HG03039 (cell line): ENCODE measurements around the gene MACROD1.
"Not testable (repeated sequence)": the region's sequence is repeated elsewhere in the genome, so short reads cannot be mapped to it uniquely, and the experiment has no call there.

Experiments used
- ATAC-seq: cut with Tn5 transposase; IDR thresholded peaks from one replicate; pipeline ENCODE4 v1.9.1; 2021; ENCODE audit warnings: mild to moderate bottlenecking, moderate library complexity; ENCODE audit not compliant: unreplicated experiment

Gene MACROD1

DNA sequence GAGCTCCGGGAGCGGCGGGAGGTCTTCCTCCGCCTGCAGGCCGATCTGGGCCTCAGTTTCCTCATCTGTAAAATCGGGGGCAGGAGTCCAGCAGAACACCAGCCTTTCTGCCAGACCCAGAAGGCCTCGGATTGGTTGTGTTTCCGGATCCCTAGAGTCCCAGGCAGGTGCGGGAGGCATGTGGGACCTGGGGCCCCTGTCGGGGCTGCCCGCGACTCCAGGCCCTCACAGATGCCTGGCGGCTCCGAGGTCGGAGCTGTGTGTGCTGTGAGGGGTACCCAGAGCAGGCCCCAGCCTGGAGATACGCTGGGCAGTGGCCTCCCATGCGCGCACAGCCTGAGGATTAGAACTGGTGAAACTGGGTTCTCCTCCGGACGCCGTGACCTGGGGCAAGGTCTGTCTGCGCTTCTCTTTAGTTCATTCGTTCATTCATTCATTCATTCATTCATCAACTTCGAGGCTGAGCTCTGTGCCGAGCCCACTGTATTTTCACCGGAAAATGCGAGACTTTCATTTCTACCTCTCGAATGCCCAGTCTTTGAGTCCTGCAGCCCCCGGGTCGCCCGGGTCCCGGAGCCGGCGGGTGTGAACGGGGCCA, 105.6 kb downstream of the MACROD1 start:
- no peak for ATAC-seq

DNA sequence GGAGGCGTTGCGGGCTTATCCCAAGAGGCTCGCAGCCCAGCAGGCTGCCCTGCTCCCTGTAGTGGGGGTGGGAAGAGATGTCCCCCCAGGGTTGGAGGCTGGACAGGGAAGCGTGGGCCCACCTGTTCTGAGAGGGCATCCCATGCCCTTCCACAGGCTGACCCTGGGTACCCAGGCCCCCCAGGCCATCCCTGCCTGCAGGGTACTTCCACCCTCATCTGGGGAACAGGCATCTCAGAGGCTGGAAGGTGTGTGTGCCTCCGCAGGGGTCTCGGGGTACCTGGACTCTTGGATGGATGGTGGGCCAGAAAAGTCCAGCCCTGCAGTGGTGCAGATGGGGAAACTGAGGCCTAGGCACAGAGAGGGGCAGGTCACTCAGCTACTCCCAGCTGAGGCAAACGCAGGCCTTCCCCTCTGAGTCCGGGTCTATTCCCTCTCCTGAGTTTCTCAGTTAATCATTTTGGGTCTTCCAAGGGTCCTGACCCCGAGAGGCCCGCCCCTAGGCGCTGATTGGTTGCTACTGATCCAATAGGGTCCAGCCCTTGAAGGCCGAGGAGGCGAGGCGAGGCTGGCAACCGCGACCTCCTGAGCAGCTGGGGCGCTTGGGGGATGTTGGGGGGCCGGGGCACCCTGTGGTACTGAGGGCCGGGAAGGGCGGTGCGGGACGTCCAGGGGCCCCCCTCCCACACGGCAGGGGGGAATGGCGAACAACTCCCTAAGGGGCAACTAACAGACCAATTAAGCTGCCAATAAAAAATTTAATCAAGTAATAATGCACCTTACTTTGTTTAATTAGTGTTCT, 106.4 kb downstream of the MACROD1 start:
- ATAC-seq: no peak

DNA sequence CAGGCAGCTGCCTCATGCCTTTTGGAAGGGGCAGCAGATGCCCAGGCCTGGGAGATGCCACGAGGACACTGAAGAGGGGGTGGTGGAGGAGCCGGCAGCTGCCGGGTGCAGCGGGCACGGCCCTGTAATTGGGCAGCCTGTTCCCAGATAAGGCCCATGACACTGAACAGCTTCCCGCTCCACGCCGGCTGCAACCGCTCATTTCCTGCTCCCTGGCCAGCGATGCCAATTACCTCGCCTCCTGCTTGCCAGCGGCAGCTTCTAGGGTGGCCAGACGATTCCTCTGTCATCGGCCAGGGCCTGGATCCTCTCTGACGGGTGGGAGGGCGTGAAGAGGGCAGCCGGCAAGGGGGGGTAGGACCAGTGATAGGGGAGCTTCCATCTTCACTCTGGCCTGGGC, 107.4 kb downstream of the MACROD1 start:
- ATAC-seq: no peak

DNA sequence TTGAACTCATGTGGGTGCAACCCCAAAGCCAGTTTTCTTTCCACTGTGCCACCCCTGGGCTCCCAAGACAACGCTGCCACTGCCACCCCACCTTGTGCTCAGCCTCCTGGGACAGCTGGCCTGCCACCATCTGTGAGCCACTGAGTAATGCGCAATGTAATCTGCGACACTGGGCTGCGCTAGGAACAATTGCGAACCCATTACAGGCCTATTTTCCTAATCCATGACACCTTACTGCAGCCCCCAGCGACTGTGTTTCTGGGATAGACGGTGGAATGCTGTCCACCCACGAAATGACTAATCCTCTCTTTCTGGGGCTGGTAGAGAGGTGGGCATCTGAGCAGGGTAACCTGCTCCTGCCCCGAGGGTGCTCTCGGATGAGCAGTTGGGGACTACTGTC, 108.0 kb downstream of the MACROD1 start:
- no peak for ATAC-seq

DNA sequence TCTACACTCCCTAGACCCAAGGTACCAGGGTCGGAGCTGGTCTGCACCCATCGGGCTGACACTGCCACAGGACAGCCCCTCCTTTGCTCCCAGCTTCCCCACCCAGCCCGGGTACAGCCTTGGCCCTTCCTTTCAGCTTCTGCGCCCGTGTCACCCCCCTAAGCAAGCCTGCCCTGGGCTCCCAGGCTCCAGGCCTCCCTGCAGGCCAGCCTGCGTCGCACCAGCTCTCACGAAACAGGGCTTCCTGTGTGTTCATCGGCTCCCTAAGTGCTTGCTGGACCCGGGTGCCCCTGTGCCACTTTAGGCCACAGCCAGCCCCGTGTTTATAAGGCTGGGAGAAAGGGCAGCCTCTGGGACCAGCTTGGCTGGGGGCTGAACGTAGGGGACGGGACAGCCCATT, 109.1 kb downstream of the MACROD1 start:
- no peak for ATAC-seq

DNA sequence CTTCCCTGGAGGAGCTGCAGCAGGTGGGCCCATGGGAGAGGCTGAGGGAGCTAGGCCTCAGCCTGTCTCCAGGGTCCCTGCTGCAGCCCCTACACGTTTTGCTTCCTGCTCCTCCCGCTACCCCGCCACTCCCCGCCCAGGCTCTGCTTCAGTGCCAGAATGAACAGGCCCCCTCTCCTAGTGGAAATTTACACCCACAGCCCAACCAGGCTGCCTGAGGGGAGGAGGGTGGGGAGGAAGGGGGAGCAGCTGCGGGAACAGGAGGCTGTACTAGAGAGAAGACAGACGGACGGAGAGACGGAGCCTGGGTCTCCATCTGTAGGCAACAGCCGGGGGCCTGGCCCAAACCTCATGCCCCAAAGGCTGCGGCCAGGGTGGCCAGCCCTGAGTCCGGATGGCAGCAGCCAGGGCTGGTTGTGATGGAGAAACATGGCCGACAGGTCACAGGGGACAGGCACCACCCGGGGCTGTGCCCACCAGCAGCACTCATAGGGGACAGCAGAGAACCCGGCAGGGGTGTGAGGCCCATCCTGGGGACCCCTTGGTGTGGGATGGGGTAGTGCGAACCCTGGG, 109.6 kb downstream of the MACROD1 start:
- ATAC-seq: no peak

DNA sequence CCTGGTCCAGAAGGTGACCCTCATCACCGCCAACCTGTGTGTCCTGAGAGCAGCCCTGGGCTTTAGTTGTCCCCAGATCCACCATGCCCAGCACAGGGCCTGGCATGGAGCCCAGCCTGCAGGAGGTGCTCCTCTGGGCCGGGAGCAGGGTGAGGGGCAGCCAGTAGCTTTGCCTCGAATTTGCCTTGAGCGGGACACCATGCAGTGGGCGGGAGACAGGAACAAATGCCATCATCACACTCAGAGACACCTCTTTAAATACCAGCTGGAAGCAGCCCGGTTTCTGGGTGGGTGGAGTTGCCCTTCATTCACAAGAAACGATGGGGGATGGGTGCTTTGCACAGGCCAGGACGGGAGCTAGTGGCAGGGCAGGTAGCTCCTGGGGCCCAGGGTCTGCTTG, 110.8 kb downstream of the MACROD1 start:
- no peak for ATAC-seq

DNA sequence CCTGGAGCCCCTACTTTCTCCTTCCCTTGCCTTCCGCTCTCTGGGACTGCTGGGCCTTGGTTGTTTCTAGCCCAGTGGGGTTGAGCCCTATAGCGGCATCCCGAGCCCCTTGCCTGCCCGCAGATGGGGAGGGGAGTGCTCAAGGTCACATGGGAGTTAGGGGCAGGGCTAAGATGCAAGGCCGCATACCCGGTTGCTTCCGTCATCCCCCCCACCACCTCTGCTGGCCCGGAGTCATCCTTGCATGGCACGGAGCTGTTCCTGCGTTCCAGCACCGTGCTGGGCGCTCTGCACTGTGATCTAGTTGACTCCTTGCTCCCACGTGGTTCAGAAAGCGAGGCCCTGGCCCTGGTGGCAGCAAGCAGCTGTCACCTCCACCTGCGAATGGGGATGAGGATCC, 112.2 kb downstream of the MACROD1 start:
- ATAC-seq: no peak

DNA sequence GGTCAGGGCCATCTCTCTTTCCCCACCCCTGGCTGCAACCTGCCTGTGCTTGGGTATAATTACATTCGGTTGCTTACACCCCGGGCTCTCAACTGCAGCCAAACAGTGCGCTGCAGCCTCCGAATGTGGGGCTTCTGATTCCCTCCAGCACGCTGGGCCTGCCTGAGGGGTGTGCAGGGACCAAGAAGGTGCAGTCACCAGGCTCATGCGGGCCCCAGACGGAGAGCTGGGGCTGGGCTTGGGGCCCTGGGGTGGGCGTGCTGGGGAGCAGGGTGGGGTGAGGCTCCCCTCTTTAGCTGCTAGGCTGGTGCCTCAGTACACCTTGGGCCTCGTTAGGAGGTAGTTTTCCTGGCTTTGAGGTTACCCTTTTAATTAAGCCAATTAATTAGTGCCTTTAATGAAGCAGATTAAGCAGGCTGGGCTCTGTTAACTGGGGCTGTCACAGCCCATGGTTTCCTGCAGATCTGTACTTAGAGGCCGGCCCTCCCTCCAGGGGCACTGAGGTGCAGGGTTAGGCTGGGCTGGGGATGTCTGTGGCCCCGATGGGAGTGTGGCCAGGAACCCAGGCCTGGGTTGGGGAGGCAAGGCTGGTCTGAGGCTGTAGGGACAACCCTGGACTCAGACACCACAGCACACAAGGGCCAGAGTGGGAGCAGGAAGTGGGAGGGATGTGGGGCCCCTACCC, 112.8 kb downstream of the MACROD1 start:
- no peak for ATAC-seq

DNA sequence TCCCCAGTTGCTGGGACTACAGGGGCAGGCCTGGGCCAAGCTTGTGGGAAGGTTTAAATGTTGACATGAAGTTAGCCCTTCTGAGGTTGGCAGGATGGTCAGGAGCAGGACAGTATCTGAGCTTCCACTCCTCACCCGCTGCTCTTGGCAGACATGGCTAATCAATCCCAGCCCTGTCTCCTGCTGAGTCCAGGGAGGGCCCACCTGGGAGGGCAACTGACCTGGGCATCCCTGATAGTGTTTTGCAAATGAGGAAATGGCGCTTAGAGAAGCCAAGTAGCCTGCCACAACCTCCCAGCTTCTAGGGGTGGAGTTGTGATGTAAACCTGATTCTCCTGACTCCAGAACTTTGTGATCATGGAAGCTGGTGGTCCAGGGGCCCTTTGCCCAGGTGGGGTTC, 113.5 kb downstream of the MACROD1 start:
- ATAC-seq: no peak

DNA sequence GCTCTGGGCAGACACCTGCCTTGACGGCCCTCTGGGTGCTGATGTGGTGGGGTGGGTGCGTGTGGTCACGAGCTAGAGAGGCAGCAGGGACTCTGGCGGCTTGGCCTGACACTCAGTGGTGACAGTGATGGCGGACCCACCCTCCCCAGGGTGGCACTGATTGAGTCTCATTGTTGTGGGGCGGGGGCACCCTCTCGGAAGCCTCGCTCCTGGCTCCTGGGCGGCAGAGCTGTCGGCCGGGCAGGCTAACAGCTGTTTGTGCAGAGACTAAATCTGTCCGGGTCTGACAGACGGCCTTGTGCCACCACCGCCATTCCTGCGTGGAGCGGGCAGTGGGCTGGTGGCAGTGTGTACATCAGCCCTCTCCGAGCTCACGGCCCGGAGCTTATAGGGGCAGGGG, 114.6 kb downstream of the MACROD1 start:
- ATAC-seq: no peak

DNA sequence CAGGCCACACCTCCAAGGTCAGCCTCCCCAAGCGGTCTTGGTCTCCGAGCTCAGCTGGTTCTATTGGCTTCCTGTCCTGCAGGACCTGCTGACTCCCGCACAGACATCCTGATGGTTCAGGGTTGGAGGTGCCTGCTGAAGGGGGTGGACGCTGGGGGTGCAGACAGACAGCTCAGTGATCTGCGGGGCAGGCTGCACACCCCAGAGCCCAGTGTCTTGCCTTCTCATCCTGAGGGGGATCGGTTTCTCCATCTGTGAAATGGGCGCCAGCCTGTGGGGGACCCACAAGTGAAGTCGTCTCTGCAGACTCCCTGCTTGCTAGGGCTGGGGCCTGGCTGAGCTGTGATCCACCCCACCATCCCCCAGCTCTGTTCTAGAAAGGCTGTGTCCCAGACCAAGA, 116.4 kb downstream of the MACROD1 start:
- no peak for ATAC-seq

DNA sequence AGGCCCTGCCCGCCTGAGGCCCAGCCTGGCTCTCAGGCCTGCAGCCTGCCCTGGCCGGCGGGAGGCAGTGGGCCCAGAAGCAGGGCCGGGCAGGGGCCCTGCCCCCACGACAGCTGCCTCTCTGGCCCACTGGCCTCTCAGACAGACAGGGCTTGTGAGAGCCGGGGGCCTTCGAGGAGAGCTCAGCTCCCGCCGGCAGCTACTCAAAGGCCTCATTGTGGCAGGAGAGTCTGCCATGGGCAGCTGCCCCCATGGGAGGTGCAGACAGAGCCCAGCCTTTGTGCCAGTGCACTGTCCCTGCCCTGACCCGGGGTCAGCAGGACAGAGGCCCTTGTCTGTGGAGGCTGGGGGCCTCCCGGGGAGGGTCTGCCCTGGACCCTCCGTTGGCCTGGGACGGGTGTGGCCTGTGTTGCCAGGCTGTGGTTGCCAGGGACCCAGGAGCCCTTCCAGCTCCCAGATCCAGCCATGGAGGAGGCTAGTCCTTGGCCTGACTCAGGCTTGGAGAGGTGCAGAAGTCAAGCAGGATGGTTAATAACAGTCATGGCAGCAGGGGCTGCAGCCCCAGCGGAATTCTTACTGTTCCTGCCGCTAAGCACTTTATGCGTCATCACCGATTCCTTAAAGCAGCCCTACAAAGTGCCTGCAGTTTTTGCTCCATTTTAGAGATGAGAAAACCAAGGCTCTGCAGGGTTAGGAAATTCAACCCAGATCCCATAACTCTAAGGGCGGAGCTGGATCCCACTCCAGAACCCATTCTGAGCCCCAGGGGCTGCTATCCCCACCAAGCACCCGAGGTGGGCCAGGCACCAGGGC, 117.7 kb downstream of the MACROD1 start:
- no peak for ATAC-seq

DNA sequence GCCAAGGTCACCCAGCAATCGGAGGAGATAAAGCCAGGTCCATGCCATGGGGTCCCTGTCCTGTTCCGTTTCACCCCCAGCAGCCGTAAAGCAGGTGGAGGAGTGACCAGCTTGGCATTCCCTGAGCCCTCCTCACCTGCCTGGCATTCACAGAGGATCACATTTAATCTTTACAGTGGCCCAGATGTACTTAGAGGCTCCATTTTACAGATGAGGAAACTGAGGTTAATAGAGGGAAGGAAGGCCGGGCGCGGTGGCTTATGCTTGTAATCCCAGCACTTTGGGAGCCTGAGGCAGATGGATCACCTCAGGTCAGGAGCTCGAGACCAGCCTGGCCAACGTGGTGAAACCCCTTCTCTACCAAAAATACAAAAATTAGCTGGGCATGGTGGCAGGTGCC, 118.5 kb downstream of the MACROD1 start:
- ATAC-seq: not testable (repeated sequence)

DNA sequence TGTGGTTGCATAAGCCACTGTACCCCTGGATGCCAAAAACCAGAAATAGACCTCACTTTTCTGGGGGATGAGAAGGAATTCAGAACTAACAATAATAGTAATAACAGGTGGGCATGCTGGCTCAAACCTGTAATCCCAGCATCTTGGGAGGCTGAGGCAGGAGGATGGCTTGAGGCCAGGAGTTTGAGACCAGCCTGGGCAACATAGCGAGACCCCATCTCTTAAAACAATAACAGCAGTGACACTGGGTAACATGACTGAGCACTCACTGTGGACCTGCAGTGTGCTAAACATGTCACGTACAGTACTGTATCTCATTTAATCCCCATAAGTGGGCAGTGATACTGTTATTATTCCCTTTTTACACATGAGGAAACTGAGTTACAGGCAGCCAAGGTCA, 120.2 kb downstream of the MACROD1 start:
- no peak for ATAC-seq

DNA sequence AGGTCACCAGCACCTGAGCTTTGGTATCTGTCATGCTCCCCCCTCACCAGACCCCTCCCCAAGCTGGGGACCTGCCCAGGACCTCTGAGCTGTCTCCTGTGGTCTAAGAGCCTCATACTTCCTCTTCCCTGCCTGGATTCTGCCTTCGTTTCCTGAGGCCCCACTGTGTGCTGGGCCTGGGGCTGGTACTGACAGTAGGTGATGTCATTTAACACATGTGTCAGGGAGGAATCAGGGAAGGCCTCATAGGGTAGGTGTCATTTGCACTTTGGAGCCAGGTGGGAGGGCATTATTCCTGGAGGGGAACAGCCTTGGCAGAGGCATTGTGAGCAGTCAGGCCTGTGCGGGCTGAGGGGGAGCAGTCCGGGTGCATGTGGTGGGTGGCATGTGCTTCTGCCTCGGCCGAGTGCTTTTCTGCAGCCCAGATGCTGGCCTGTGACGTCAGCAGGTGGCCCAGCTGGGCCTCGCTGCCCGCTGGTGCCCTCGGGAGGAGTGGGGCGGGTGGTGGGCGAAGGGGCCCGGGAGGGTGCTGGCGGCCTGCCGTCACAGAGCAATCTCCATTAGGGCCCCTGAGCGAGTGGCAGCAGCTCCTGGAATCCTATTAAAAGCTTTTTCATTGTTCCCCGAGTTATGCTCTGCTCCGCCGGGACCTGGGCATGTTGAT, 121.1 kb downstream of the MACROD1 start:
- ATAC-seq: no peak

DNA sequence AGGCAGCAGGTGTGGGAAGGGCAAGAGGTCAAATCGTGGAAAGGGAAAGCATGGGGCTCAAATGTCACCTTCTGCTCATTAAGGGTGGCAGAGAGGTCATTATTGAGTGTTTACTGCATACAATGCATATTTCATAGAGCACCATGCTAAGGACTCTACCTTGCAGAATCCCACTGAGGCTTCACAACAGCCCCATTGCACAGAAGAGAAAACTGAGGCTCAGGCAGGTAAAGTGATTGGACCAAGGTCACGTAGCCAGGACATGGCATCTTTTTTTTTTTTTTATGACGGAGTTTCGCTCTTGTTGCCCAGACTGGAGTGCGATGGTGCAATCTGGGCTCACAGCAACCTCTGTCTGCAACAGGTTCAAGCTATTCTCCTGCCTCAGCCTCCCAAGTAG, 122.4 kb downstream of the MACROD1 start:
- no peak for ATAC-seq

DNA sequence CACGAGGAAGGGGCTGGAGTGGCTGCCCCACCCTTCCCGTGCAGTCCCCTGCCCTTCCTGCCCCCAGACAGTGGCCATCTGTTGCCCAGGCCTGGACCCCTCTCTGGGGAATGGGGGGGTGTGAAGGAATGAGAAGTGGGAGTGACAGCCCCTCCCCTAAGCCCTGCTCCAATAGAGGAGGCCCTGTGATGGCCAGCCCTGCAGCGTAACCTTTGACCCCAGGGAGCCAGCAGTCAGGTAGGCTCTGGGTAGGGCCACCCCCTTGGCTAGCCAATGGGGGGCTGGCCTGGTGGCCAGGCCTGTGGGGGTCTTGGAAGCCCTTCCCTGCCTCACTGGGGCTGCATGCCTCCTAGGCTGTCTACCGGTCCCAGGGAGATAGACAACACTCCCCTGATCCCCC, 123.6 kb downstream of the MACROD1 start:
- no peak for ATAC-seq

DNA sequence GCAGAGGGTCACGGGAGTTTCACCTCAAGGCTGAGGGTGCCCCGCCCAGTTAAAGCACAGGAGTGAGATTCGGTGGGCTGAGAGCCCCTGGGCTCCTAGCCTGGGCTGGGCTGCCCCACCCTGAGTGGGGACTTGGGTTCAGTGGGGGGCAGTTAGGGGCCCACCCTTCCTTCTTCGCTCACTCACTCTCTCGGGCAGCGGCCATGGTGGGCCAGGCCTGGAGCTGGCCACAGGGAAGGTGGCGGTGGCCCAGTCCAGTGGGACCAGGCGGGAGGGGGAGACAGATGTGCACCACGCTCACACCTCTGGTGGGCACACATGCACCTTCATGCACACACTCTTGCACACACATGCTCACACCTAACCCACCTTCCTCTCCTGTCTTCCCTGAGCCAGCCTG, 124.1 kb downstream of the MACROD1 start:
- no peak for ATAC-seq

DNA sequence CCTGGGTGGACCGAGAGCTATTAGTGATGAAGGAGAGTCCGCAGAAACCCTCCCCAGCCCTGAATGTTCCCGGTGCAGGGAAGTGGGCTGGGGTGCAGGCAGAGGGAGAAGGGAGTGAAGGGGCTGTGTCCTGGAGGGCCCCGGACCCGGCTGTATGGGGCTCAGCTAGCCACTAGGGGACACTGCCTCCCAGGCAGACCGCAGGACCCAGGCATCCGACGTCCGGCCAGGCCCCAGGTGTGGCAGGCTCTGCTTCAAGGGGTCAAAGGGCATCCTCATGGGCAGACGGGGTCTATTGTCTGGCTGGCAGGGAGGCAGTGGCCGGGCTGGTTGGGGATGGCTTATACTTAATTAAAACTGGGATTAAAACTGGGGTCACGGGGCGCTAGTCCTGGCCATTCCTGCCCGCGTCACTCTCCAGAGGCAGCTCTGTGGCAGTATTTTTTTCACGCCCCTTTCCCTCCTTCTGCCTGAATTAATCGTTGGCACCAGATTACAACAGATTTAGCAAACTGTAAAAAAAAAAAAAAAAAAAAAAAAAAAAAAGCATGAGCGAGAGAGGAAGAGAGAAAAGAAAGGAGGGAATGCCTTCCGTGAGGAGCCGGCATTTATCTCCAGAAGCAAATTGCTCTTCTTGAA, 125.1 kb downstream of the MACROD1 start:
- ATAC-seq: no peak
